Measurements from ENCODE around the gene FAM162A. TPM values are rescaled to one million over a fixed set of nuclear protein-coding genes. Genes with fewer than 3 reads are reported as not detected.

Gene FAM162A
- total and polyA plus RNA-seq, 9 of the 15 experiments (the other 6 are each of a cell fraction or from before 2014, with no cell fraction given): 37.5 to 211 (median 101) TPM

GRCh38 chr3:122451371-122451770, 67.4 kb downstream of the FAM162A start (continued):
- TF ChIP-seq ARID4B (CRISPR knock-in tag; IDR thresholded peaks at IDR 0.05) (no peak), PYGO2 (tag; IDR thresholded peaks at IDR 0.05) (no peak), NUFIP1 (IDR thresholded peaks at IDR 0.05; ENCODE audit: partially characterized antibody) (no peak), CHD4 (IDR thresholded peaks at IDR 0.05; ENCODE audit: insufficient read depth, insufficient replicate concordance, low read depth, low read length, poor library complexity, severe bottlenecking) (no peak), POLR2AphosphoS5 (IDR thresholded peaks at IDR 0.05; ENCODE audit: control insufficient read depth, insufficient read depth, low read depth, low read length) (no peak)

GRCh38 chr3:122456074-122456473, 72.1 kb downstream of the FAM162A start:
- ATAC-seq (no peak), DNase-seq (ENCODE audit: extremely low read depth in 1 of 4, low spot score in 3 of 4) (no peak), FAIRE-seq (no peak)
- Histone ChIP-seq H3K27ac (ENCODE audit: extremely low read depth, low read depth, low read length) (no peak overlapping the region), H3K4me1 (replicated peaks in 1 of 2; ENCODE audit: control insufficient read depth in 2 of 2, insufficient read depth in 2 of 2, low read length in 2 of 2) (no peaks in the 10 kb centered on the region), H2AFZ (ENCODE audit: low read depth, low read length) (no peak overlapping the region), H3K9me3 (replicated peaks; ENCODE audit: control insufficient read depth, insufficient read depth, low read depth, low read length) (no peaks in the 10 kb centered on the region), H4K20me1 (replicated peaks; ENCODE audit: control insufficient read depth, insufficient read depth, low read length) (no peaks in the 10 kb centered on the region), H3K27me3 (ENCODE audit: control insufficient read depth in 2 of 2, insufficient read depth in 2 of 2, low read length in 2 of 2) (no peaks in the 10 kb centered on the region), H3K4me3 (no peak overlapping the region), H3K4me2 (ENCODE audit: insufficient read depth, low read length) (no peak overlapping the region), H3K79me2 (ENCODE audit: control insufficient read depth, insufficient read depth, low read length) (no peaks in the 10 kb centered on the region), H3K9me1 (ENCODE audit: control insufficient read depth, insufficient read depth, low read length) (no peaks in the 10 kb centered on the region), H3K9ac (ENCODE audit: insufficient read depth in 1 of 2, low read depth in 2 of 2, low read length in 2 of 2) (no peak overlapping the region), H3K36me3 (ENCODE audit: control insufficient read depth, insufficient read depth, low read length) (peaks cover 74% of the 10 kb centered on the region)
- in situ Hi-C loops (cut with MboI): no loop called here
- POLR2A ChIA-PET: no interaction called here
- BruUV-seq (replicated peaks): no TSS peak
- intact Hi-C loops (cut with micrococcal nuclease): loop anchor here (5.0 to 10.0 kb wide), 2 partner anchors 61 to 109 kb away; partner anchors contain the start of genes DTX3L and PARP9
- CTCF ChIA-PET (ENCODE audit: low intra/inter-chr PET ratio): no interaction called here
- TF ChIP-seq STAT5B (CRISPR knock-in tag; IDR thresholded peaks at IDR 0.05) (no peak), ZNF146 (CRISPR knock-in tag; IDR thresholded peaks at IDR 0.05; ENCODE audit: unreplicated experiment) (no peak), CEBPG (CRISPR knock-in tag; IDR thresholded peaks at IDR 0.05) (no peak), CEBPG (tag; conservative IDR thresholded peaks at IDR 0.05 in 1 of 2, IDR thresholded peaks at IDR 0.05 in 1 of 2) (no peak), ZBTB12 (CRISPR knock-in tag; IDR thresholded peaks at IDR 0.05) (no peak), PCBP2 (IDR thresholded peaks at IDR 0.05; ENCODE audit: low read depth, low read length, poor library complexity, severe bottlenecking) (no peak), CAMTA2 (CRISPR knock-in tag; conservative IDR thresholded peaks at IDR 0.05) (no peak)
- TF ChIP-seq, protein P1, sequence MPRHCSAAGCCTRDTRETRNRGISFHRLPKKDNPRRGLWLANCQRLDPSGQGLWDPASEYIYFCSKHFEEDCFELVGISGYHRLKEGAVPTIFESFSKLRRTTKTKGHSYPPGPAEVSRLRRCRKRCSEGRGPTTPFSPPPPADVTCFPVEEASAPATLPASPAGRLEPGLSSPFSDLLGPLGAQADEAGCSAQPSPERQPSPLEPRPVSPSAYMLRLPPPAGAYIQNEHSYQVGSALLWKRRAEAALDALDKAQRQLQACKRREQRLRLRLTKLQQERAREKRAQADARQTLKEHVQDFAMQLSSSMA (CRISPR knock-in tag; IDR thresholded peaks at IDR 0.05): no peak
- TF ChIP-seq, protein P2, sequence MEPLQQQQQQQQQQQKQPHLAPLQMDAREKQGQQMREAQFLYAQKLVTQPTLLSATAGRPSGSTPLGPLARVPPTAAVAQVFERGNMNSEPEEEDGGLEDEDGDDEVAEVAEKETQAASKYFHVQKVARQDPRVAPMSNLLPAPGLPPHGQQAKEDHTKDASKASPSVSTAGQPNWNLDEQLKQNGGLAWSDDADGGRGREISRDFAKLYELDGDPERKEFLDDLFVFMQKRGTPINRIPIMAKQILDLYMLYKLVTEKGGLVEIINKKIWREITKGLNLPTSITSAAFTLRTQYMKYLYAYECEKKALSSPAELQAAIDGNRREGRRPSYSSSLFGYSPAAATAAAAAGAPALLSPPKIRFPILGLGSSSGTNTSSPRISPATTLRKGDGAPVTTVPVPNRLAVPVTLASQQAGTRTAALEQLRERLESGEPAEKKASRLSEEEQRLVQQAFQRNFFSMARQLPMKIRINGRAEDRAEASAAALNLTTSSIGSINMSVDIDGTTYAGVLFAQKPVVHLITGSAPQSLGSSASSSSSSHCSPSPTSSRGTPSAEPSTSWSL (CRISPR knock-in tag; IDR thresholded peaks at IDR 0.05; ENCODE audit: borderline replicate concordance): no peak

All from K562 (cell line).